ENCODE results near the gene ATP5PO. TPM values are rescaled to one million over a fixed set of nuclear protein-coding genes. Genes with fewer than 3 reads are reported as not detected.

ATP5PO gene
- total RNA-seq, 1 experiment from 2014 or later: 264 TPM

- POLR2A ChIA-PET: no interaction called here
- Mint-ChIP-seq H3K36me3 (peaks cover 5% of the 10 kb centered on the region; the same call in 1 of the 2 replicates), H3K27me3 (ENCODE audit: low read depth) (no peaks in the 10 kb centered on the region; the same call in 1 of the 2 replicates), H3K4me3 (no peak overlapping the region), H3K27ac (no peak overlapping the region), H3K9me3 (no peaks in the 10 kb centered on the region), H3K4me1 (peaks cover 25% of the 10 kb centered on the region)
- DNase-seq (ENCODE audit: low spot score) (no peak), ATAC-seq (no peak)
- TF ChIP-seq CREM (CRISPR knock-in tag; IDR thresholded peaks at IDR 0.05) (no peak), ZNF423 (CRISPR knock-in tag; IDR thresholded peaks at IDR 0.05) (no peak), JAZF1 (CRISPR knock-in tag; IDR thresholded peaks at IDR 0.05) (no peak), E2F5 (CRISPR knock-in tag; IDR thresholded peaks at IDR 0.05) (no peak), CREB1 (CRISPR knock-in tag; IDR thresholded peaks at IDR 0.05) (no peak), SOX15 (CRISPR knock-in tag; IDR thresholded peaks at IDR 0.05) (no peak), RELA (CRISPR knock-in tag; IDR thresholded peaks at IDR 0.05; ENCODE audit: borderline replicate concordance) (no peak), FOXP1 (CRISPR knock-in tag; IDR thresholded peaks at IDR 0.05; ENCODE audit: borderline replicate concordance) (no peak), ZNF121 (CRISPR knock-in tag; IDR thresholded peaks at IDR 0.05) (no peak), AR (CRISPR knock-in tag; IDR thresholded peaks at IDR 0.05) (no peak), HMGXB4 (CRISPR knock-in tag; IDR thresholded peaks at IDR 0.05) (no peak)
- CTCF ChIA-PET: no interaction called here
These were observed 22.8 kb upstream of the ATP5PO start for GRCh38 chr21:33938381-33938780.

GRCh38 chr21:33937931-33938339 lies 22.3 kb upstream of the ATP5PO start:
- Mint-ChIP-seq H3K4me1 (peaks cover 28% of the 10 kb centered on the region), H3K27me3 (ENCODE audit: low read depth) (no peaks in the 10 kb centered on the region; the same call in 1 of the 2 replicates), H3K9me3 (no peaks in the 10 kb centered on the region), H3K4me3 (no peak overlapping the region), H3K27ac (peak overlapping the region; percentile 63; the same call in 1 of the 2 replicates), H3K36me3 (peaks cover 3% of the 10 kb centered on the region; the same call in 1 of the 2 replicates)
- DNase-seq (ENCODE audit: low spot score) (no peak), ATAC-seq (no peak)
- POLR2A ChIA-PET: no interaction called here
- TF ChIP-seq ZNF512 (CRISPR knock-in tag; IDR thresholded peaks at IDR 0.05; ENCODE audit: borderline replicate concordance) (no peak), TEAD4 (CRISPR knock-in tag; IDR thresholded peaks at IDR 0.05) (no peak), IRF1 (CRISPR knock-in tag; IDR thresholded peaks at IDR 0.05) (no peak), SOX15 (CRISPR knock-in tag; IDR thresholded peaks at IDR 0.05) (no peak), NFYB (CRISPR knock-in tag; conservative IDR thresholded peaks at IDR 0.05; ENCODE audit: low read depth) (no peak), ZNF416 (CRISPR knock-in tag; IDR thresholded peaks at IDR 0.05) (no peak), SP1 (CRISPR knock-in tag; conservative IDR thresholded peaks at IDR 0.05) (no peak), EMX1 (CRISPR knock-in tag; IDR thresholded peaks at IDR 0.05) (no peak), USF2 (CRISPR knock-in tag; IDR thresholded peaks at IDR 0.05) (no peak), JUN (CRISPR knock-in tag; IDR thresholded peaks at IDR 0.05) (no peak)
- CTCF ChIA-PET: interaction anchor here (0.6 kb wide), 1 partner anchor 204 kb away, joined by 5 read pairs; no protein-coding TSS in a partner anchor

Data from WTC11 (cell line).